ENCODE results near the gene GDF7. TPM values are rescaled to one million over a fixed set of nuclear protein-coding genes. Genes with fewer than 3 reads are reported as not detected.

Gene GDF7
- total and polyA plus RNA-seq, 10 of the 15 experiments (the other 5 are each of a cell fraction or from before 2014, with no cell fraction given) = 0.02 to 0.11 (median 0.04) TPM; not detected in 1

GRCh38 chr2:20660506-20661420, 6.2 kb upstream of the GDF7 start:
- 0 out of 2 replicates have a peak, but pooled peaks cover 2% of the 10 kb centered on the region for H4K20me1 ChIP-seq (ENCODE audit: control insufficient read depth, insufficient read depth)
- H3K79me2 ChIP-seq (ENCODE audit: control insufficient read depth, insufficient read depth, low read length) = no peaks in the 10 kb centered on the region
- H3K4me3 ChIP-seq = no peak overlapping the region
- no peak overlapping the region for H3K4me2 ChIP-seq (ENCODE audit: control insufficient read depth, insufficient read depth)
- ATAC-seq (no peak), DNase-seq (ENCODE audit: low read depth, low spot score) (no peak), FAIRE-seq (no peak)
- H3K9me3 ChIP-seq (replicated peaks; ENCODE audit: control insufficient read depth, insufficient read depth, low read length) = no peaks in the 10 kb centered on the region
- in situ Hi-C loops (cut with MboI) = loop anchor here (5.0 to 25.0 kb wide), 2 partner anchors 302 to 452 kb away; partner anchors contain the start of gene TDRD15
- no peaks in the 10 kb centered on the region for H3K36me3 ChIP-seq (ENCODE audit: control insufficient read depth in 2 of 2, insufficient read depth in 2 of 2, low read length in 1 of 2)
- H2AFZ ChIP-seq (ENCODE audit: control insufficient read depth, low read depth, low read length) = no peak overlapping the region
- no peak overlapping the region for H3K27ac ChIP-seq (ENCODE audit: control insufficient read depth, insufficient read depth)
- no peak overlapping the region for H3K9ac ChIP-seq (ENCODE audit: control insufficient read depth, insufficient read depth, low read length)
- ChIA-PET POLR2A (interaction anchor here (1.8 kb wide), 1 partner anchor 302 kb away, joined by 6 read pairs; no protein-coding TSS in a partner anchor), RAD21 (ENCODE audit: unreplicated experiment) (interaction anchor here (1.0 to 2.9 kb wide), 11 partner anchors 10 to 656 kb away, joined by 3 to 68 read pairs (median 4); partner anchors contain the start of gene HS1BP3), CTCF (interaction anchor here (0.6 to 6.8 kb wide), 37 partner anchors 9 to 657 kb away, joined by 3 to 218 read pairs (median 4); partner anchors contain the start of gene HS1BP3), SMC1A (ENCODE audit: uncharacterized antibody, unreplicated experiment) (interaction anchor here (0.5 to 5.5 kb wide), 18 partner anchors 9 to 457 kb away, joined by 3 to 101 read pairs (median 4); partner anchors contain the start of genes HS1BP3 and LDAH)
- peaks cover 5% of the 10 kb centered on the region; the same call in 1 of the 2 replicates for H3K4me1 ChIP-seq (ENCODE audit: control insufficient read depth, insufficient read depth, low read length)
- no TSS peak for BruUV-seq (replicated peaks)
- H3K27me3 ChIP-seq (replicated peaks in 1 of 2; ENCODE audit: control insufficient read depth in 2 of 2, insufficient read depth in 2 of 2, low read length in 1 of 2) = peaks cover 5 to 12% of the 10 kb centered on the region in 2 experiments
- WGBS (ENCODE audit: insufficient coverage, insufficient replicate concordance, low lambda C conversion rate, missing lambda C conversion rate) = 53% methylated on average over 8 of the region's 8 CpGs
- intact Hi-C loops (cut with micrococcal nuclease; ENCODE audit: unreplicated experiment) = loop anchor here (1.0 to 2.0 kb wide), 3 partner anchors 303 to 458 kb away; no protein-coding TSS in a partner anchor
- no peak for TF ChIP-seq RELB (IDR thresholded peaks at IDR 0.05; ENCODE audit: low read depth)
- TF ChIP-seq ZNF384 (IDR thresholded peaks at IDR 0.05; ENCODE audit: borderline replicate concordance, low read depth, low read length) = no peak
- no peak for TF ChIP-seq EED (IDR thresholded peaks at IDR 0.05; ENCODE audit: low read depth)
- TF ChIP-seq HCFC1 (IDR thresholded peaks at IDR 0.05; ENCODE audit: low read length) = no peak
- no peak for TF ChIP-seq NFXL1 (IDR thresholded peaks at IDR 0.05; ENCODE audit: borderline replicate concordance)
- TF ChIP-seq SREBF2 (IDR thresholded peaks at IDR 0.05; ENCODE audit: low read length) = no peak
- TF ChIP-seq HSF1 (IDR thresholded peaks at IDR 0.05; ENCODE audit: low read depth, low read length) = no peak
- no peak for TF ChIP-seq E2F4 (IDR thresholded peaks at IDR 0.05; ENCODE audit: low read depth, low read length)
- TF ChIP-seq TCF7 (IDR thresholded peaks at IDR 0.05; ENCODE audit: borderline replicate concordance) = no peak
- TF ChIP-seq ZNF622 (IDR thresholded peaks at IDR 0.05) = no peak
- no peak for TF ChIP-seq IKZF1 (conservative IDR thresholded peaks at IDR 0.05)
- no peak for TF ChIP-seq PKNOX1 (IDR thresholded peaks at IDR 0.05)
- no peak for TF ChIP-seq ESRRA (IDR thresholded peaks at IDR 0.05; ENCODE audit: low read length)
- no peak for TF ChIP-seq PAX5 (IDR thresholded peaks at IDR 0.05; ENCODE audit: borderline replicate concordance, low read depth, low read length)
